ENCODE results near the gene SSC4D. TPM values are rescaled to one million over a fixed set of nuclear protein-coding genes. Genes with fewer than 3 reads are reported as not detected.

SSC4D gene
- total and polyA plus RNA-seq, 9 of the 15 experiments (the other 6 are each of a cell fraction or from before 2014, with no cell fraction given): 0.06 to 1.1 (median 0.85) TPM; not detected in 1

DNA sequence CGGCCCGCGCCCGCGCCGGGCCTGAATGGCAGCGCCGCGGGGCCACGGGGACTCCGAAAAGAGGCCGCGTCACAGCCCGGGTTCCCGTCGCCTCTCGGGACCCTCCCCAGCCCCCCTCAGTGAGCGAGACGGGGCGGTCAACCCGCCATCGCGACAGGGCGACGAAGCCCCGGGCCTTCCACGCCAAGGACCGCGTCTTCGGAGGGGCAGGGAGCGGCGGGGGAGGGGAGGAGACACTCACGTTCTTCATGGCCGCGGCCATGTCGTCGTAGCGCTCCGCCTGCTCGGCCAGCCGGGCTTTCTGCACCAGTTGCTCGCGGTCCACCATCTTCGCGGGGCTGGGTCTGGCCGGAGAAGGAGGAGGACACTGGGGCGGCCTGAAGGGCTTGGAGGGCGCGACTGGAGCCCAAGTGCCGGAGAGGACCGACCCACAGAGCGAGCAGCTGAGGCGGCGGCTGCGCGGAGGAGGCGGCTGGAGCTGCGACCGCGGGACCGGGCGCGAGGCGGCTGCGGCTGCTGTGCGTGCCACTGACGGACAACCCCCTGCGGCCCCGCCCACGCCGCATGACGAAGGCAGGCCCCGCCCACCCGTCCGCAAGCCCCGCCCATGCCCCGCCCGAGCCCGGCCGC is 50.9 kb downstream of the SSC4D start, which contains the start of gene YWHAG (continued):
- TF ChIP-seq MXI1 (IDR thresholded peaks at IDR 0.05; ENCODE audit: low read depth, low read length) (0 out of 2 replicates have a peak, but pooled peaks have one; percentile 23), GABPB2 (CRISPR knock-in tag; conservative IDR thresholded peaks at IDR 0.05) (no peak), KLF1 (tag; IDR thresholded peaks at IDR 0.05) (no peak), SLC30A9 (CRISPR knock-in tag; IDR thresholded peaks at IDR 0.05) (no peak), NFE2 (IDR thresholded peaks at IDR 0.05; ENCODE audit: low read depth) (no peak), SIN3B (IDR thresholded peaks at IDR 0.05; ENCODE audit: low read depth) (peak; percentile 65), ZNF551 (CRISPR knock-in tag; IDR thresholded peaks at IDR 0.05) (no peak), HDAC1 (IDR thresholded peaks at IDR 0.05) (peak; percentile 55 to 99; a peak in 3 of 4 replicates), WHSC1 (IDR thresholded peaks at IDR 0.05; ENCODE audit: low read length) (no peak), FOXM1 (IDR thresholded peaks at IDR 0.05; ENCODE audit: low read depth) (no peak), FOXM1 (CRISPR knock-in tag; IDR thresholded peaks at IDR 0.05; ENCODE audit: low read depth) (no peak), ZC3H4 (CRISPR knock-in tag; IDR thresholded peaks at IDR 0.05; ENCODE audit: borderline replicate concordance) (peak; percentile 63; the same call in 1 of the 2 replicates), ZNF41 (CRISPR knock-in tag; conservative IDR thresholded peaks at IDR 0.05) (no peak), ZNF699 (CRISPR knock-in tag; IDR thresholded peaks at IDR 0.05; ENCODE audit: insufficient replicate concordance) (no peak), DPF2 (IDR thresholded peaks at IDR 0.05) (no peak; the same call in 1 of the 2 replicates), FOXO4 (CRISPR knock-in tag; IDR thresholded peaks at IDR 0.05) (peak; percentile 81; the same call in 1 of the 2 replicates), CUX1 (CRISPR knock-in tag; IDR thresholded peaks at IDR 0.05) (no peak)
- TF ChIP-seq, protein P1, sequence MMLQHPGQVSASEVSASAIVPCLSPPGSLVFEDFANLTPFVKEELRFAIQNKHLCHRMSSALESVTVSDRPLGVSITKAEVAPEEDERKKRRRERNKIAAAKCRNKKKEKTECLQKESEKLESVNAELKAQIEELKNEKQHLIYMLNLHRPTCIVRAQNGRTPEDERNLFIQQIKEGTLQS (IDR thresholded peaks at IDR 0.05): no peak
- TF ChIP-seq, protein P1 (CRISPR knock-in tag; conservative IDR thresholded peaks at IDR 0.05): no peak

Measured in K562 (cell line).